Urinary bladder (tissue), 4 donors: ENCODE results near the gene ZIK1. TPM values are rescaled to one million over a fixed set of nuclear protein-coding genes. Genes with fewer than 3 reads are reported as not detected.

Experiments used
- DNase-seq: peaks from one replicate; pipeline ENCODE4 v3.0.0-alpha.2; 2015; ENCODE audit errors: extremely low spot score
- H3K27ac ChIP-seq: one replicate; pipeline ENCODE4 v1.5.1; 2013; ENCODE audit warnings: low read depth, mild to moderate bottlenecking, moderate library complexity
- H3K36me3 ChIP-seq: one replicate; pipeline ENCODE4 v1.6.1; 2013; ENCODE audit warnings: mild to moderate bottlenecking, moderate library complexity; ENCODE audit not compliant: insufficient read depth
- H3K4me1 ChIP-seq: one replicate; pipeline ENCODE4 v1.6.1; 2013; ENCODE audit warnings: mild to moderate bottlenecking, moderate library complexity; ENCODE audit not compliant: insufficient read depth
- H3K4me3 ChIP-seq: one replicate; pipeline ENCODE4 v1.5.1; 2013; ENCODE audit warnings: low read depth, low read length
- WGBS: extraction: QIAGEN DNeasy Blood & Tissue Kit; methylation state at CpG from one replicate; pipeline ENCODE4 v1.1.7; 2013; 5-methylcytosine and 5-hydroxymethylcytosine counted together
- polyA plus RNA-seq: library from polyadenylated mRNA; stranded (reverse); fragments of 200-250 nt; gene quantifications from one replicate; pipeline ENCODE4 v1.2.3, GENCODE V29; 2013
- total RNA-seq: library from RNA; depleted of rRNA; stranded (reverse); fragments of >200 nt; gene quantifications from one replicate; pipeline ENCODE4 v1.2.3, GENCODE V29; 2014
- donor health status: healthy with polysubstance abuse.
- donor health status: healthy.

Gene ZIK1
- total RNA-seq (18.8 TPM), polyA plus RNA-seq (7.4 TPM)

- Histone ChIP-seq H3K4me1 (peaks cover 2% of the 10 kb centered on the region), H3K4me3 (peak within 1 kb of the TSS; percentile 58), H3K27ac (no peak within 1 kb of the TSS), H3K36me3 (peaks cover 2% of the 10 kb centered on the region)
- WGBS = under 1% methylated on average over 76 of the region's 76 CpGs
- DNase-seq = peak; percentile 94
These were observed at the start of gene ZIK1 for GRCh38 chr19:57583521-57584416. TSS of gene ZIK1 (plus strand) at chr19:57584145. CDS start at chr19:57584357, 212 bp downstream.

GRCh38 chr19:57537953-57538547 lies 45.9 kb upstream of the ZIK1 start:
- DNase-seq = no peak
- H3K4me3 ChIP-seq = no peak overlapping the region
- peaks cover 19% of the 10 kb centered on the region for H3K36me3 ChIP-seq
- H3K4me1 ChIP-seq = no peaks in the 10 kb centered on the region
- H3K27ac ChIP-seq = no peak overlapping the region
- WGBS = 99% methylated on average over 7 of the region's 7 CpGs

- no peak for DNase-seq
- no peaks in the 10 kb centered on the region for H3K4me1 ChIP-seq
- H3K27ac ChIP-seq = no peak overlapping the region
- H3K4me3 ChIP-seq = no peak overlapping the region
- 99% methylated on average over 1 of the region's 1 CpG for WGBS
- H3K36me3 ChIP-seq = peaks cover 14% of the 10 kb centered on the region
These were observed 37.4 kb upstream of the ZIK1 start for GRCh38 chr19:57546513-57546912.

GRCh38 chr19:57552432-57552831 lies 31.5 kb upstream of the ZIK1 start:
- Histone ChIP-seq H3K4me1 (no peaks in the 10 kb centered on the region), H3K36me3 (peaks cover 19% of the 10 kb centered on the region), H3K27ac (no peak overlapping the region), H3K4me3 (no peak overlapping the region)
- 94% methylated on average over 2 of the region's 2 CpGs for WGBS
- DNase-seq = no peak

GRCh38 chr19:57557659-57558058 lies 26.3 kb upstream of the ZIK1 start:
- Histone ChIP-seq H3K36me3 (peaks cover 7% of the 10 kb centered on the region), H3K4me1 (no peaks in the 10 kb centered on the region), H3K27ac (no peak overlapping the region), H3K4me3 (no peak overlapping the region)
- 78% methylated on average over 5 of the region's 5 CpGs for WGBS
- DNase-seq = no peak

- H3K27ac ChIP-seq = no peak overlapping the region
- 19% methylated on average over 6 of the region's 6 CpGs for WGBS
These were observed 25.4 kb upstream of the ZIK1 start for GRCh38 chr19:57558525-57558924.

GRCh38 chr19:57559008-57559403 lies 24.9 kb upstream of the ZIK1 start:
- Histone ChIP-seq H3K36me3 (no peaks in the 10 kb centered on the region), H3K4me1 (no peaks in the 10 kb centered on the region), H3K4me3 (peak overlapping the region; percentile 87), H3K27ac (no peak overlapping the region)
- WGBS = under 1% methylated on average over 22 of the region's 22 CpGs
- no peak for DNase-seq

More at GRCh38 chr19:57558525-57558924, 25.4 kb upstream of the ZIK1 start:
- no peaks in the 10 kb centered on the region for H3K4me1 ChIP-seq
- peaks cover under 1% of the 10 kb centered on the region for H3K36me3 ChIP-seq
- DNase-seq = no peak
- H3K4me3 ChIP-seq = peak overlapping the region; percentile 87

GRCh38 chr19:57559404-57560025 lies 24.4 kb upstream of the ZIK1 start, which contains the start of gene ZNF550:
TSS of gene ZNF550 (minus strand) at chr19:57559863. CDS start at chr19:57559682, 181 bp downstream.
- Histone ChIP-seq H3K27ac (no peak within 1 kb of the TSS), H3K4me3 (peak within 1 kb of the TSS; percentile 87), H3K4me1 (no peaks in the 10 kb centered on the region), H3K36me3 (no peaks in the 10 kb centered on the region)
- under 1% methylated on average over 56 of the region's 56 CpGs for WGBS
- DNase-seq = peak; percentile 78

- Histone ChIP-seq H3K36me3 (no peaks in the 10 kb centered on the region), H3K4me1 (no peaks in the 10 kb centered on the region), H3K27ac (no peak overlapping the region), H3K4me3 (peak overlapping the region; percentile 87)
- WGBS = 14% methylated on average over 23 of the region's 23 CpGs
- no peak for DNase-seq
These were observed 23.9 kb upstream of the ZIK1 start for GRCh38 chr19:57560049-57560491.

- H3K27ac ChIP-seq = no peak overlapping the region
- DNase-seq = no peak
These were observed 20.4 kb upstream of the ZIK1 start for GRCh38 chr19:57563547-57563946.

GRCh38 chr19:57566396-57567265 lies 17.3 kb upstream of the ZIK1 start:
- H3K27ac ChIP-seq = no peak overlapping the region
- DNase-seq = no peak
- no peak overlapping the region for H3K4me3 ChIP-seq
- H3K36me3 ChIP-seq = no peaks in the 10 kb centered on the region
- H3K4me1 ChIP-seq = no peaks in the 10 kb centered on the region
- WGBS = 65% methylated on average over 7 of the region's 7 CpGs

More at GRCh38 chr19:57563547-57563946, 20.4 kb upstream of the ZIK1 start:
- Histone ChIP-seq H3K36me3 (no peaks in the 10 kb centered on the region), H3K4me1 (no peaks in the 10 kb centered on the region), H3K4me3 (no peak overlapping the region)
- WGBS = 60% methylated on average over 1 of the region's 1 CpG

GRCh38 chr19:57570707-57571106 lies 13.2 kb upstream of the ZIK1 start:
- Histone ChIP-seq H3K4me1 (no peaks in the 10 kb centered on the region), H3K36me3 (peaks cover 12% of the 10 kb centered on the region), H3K4me3 (no peak overlapping the region), H3K27ac (no peak overlapping the region)
- no peak for DNase-seq

- peaks cover 15% of the 10 kb centered on the region for H3K36me3 ChIP-seq
- no peak for DNase-seq
- H3K4me1 ChIP-seq = no peaks in the 10 kb centered on the region
- no peak overlapping the region for H3K4me3 ChIP-seq
- WGBS = over 99% methylated on average over 3 of the region's 3 CpGs
- H3K27ac ChIP-seq = no peak overlapping the region
These were observed 11.5 kb upstream of the ZIK1 start for GRCh38 chr19:57572415-57572947.
